GM10266 (cell line): Measurements from ENCODE around the gene DCK.

Experiments
- DNase-seq: peaks from one replicate; pipeline ENCODE4 v3.0.0; 2012; ENCODE audit errors: extremely low spot score
- CTCF ChIP-seq: IDR thresholded peaks from 2 replicates; pipeline ENCODE4 v1.5.1; 2012; ENCODE audit warnings: mild to moderate bottlenecking, low read depth; ENCODE audit not compliant: control insufficient read depth, insufficient read depth; ENCODE audit errors: missing control alignments

Gene DCK

DNA sequence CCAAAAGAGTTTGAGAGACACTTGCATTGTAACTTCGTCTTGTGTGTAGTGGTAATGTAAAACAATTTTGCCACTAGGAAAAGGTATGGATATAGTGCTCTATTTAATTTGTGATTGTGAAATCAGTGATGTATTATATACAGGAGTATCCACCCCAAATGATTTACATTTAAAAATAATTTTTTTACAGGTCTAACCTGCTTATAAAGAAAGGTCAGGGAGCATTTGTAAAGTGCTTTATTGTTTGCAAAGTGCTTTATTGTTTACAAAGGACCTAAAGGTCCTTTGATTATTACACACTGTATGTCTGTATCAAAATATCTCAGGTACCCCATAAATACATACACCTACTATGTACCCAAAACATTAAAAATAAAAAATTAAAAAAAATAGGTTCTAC, 70.3 kb downstream of the DCK start:
- no peak for DNase-seq

GRCh38 chr4:71064521-71064920, 71.1 kb downstream of the DCK start:
- no peak for TF ChIP-seq CTCF
- no peak for DNase-seq

More for the DNA sequence above, 70.3 kb downstream of the DCK start:
- TF ChIP-seq CTCF, result no peak

DNA sequence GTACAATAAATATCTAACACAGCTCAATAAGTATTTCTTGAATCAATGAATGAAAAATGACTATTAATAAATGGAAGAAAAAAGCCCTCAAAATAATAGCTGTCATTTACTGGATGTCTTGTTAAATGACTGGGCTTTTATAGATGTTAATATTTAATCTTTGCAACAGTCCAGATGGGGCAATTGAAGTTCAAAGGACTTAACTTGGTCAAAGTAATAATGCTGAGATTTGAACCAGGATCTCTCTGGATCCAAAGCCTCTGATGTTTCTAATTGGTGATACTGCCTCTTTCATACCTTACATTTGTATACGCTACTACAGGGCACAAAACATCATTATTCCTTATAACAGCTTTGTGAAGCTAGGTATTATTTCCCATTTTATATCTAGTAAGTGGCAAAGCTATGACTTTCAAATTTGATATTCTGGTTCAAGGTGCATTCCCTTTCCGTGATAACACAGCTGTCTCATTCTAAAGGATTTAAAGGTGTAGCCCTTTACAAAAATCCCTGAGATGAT, 72.6 kb downstream of the DCK start:
- DNase-seq, result no peak
- no peak for TF ChIP-seq CTCF

DNA sequence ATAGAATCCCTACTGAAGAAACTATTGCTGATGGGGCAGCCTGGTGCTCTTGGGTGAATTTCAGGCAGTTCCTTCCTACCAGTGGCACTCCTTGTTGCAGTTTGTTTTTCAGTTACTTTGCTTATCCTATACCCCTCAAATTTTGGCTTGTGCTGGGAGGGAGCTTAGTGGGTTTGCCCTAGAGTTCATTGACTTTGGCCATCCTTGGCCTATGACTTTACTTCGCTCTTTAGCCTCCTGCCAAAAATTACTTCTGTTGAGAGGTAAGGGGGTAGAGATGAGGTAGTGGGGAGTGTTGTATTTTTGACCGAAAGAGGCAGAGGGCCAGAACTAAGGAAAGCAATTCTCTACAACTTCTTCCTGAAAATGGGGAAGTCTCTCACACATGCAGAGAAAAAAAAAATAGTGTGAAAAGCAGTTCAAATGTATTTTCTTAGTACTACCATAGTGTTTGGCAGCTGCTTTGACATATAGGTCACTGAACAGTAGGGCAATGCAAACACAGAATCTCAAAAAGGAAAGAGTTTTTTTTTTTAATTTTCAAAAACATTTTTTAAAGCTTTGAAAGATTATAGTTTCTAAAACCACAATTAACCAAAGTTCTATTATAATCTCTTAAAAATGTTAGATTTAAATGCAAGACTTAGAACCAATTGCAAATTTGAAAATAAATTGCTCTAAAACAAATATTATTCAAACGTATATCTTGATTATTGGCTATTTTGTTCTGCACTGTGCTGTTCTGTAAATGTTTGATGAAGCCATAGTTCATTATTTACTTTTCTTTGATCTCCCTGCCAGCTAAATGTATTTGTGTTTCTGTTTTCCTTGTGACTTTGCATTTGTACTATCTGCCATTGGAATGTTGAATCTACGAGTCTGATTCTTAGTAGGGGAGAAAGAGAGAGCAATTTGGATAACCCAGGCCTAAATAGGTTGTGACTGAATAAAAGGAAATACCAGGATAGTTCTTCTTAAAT, 73.6 kb downstream of the DCK start:
- no peak for DNase-seq
- no peak for TF ChIP-seq CTCF

GRCh38 chr4:71069063-71069462, 75.6 kb downstream of the DCK start:
- no peak for TF ChIP-seq CTCF
- no peak for DNase-seq

- no peak for DNase-seq
- no peak for TF ChIP-seq CTCF
Measured at GRCh38 chr4:71070015-71070414, 76.6 kb downstream of the DCK start.
